ENCODE measurements around the gene LAPTM4A. TPM values are rescaled to one million over a fixed set of nuclear protein-coding genes. Genes with fewer than 3 reads are reported as not detected.

Gene LAPTM4A
- total RNA-seq, 1 experiment from 2014 or later = 123 TPM

- no TSS peak for BruUV-seq (replicated peaks)
- DNase-seq (ENCODE audit: low read depth, low spot score) (no peak), ATAC-seq (no peak)
- H3K9me3 ChIP-seq (ENCODE audit: control insufficient read depth, insufficient read depth, low read depth, low read length) = no peaks in the 10 kb centered on the region
- H3K4me1 ChIP-seq (ENCODE audit: control insufficient read depth, insufficient read depth, low read length) = no peaks in the 10 kb centered on the region
- CTCF ChIA-PET = no interaction called here
- H3K4me3 ChIP-seq (ENCODE audit: low read depth in 2 of 2, low read length in 2 of 2) = no peak overlapping the region
- TF ChIP-seq SIN3A (IDR thresholded peaks at IDR 0.05; ENCODE audit: borderline replicate concordance, insufficient read depth, low read depth, low read length) (no peak), TCF7L2 (IDR thresholded peaks at IDR 0.05; ENCODE audit: low read depth, low read length) (no peak), POLR2AphosphoS5 (IDR thresholded peaks at IDR 0.05; ENCODE audit: low read depth, low read length) (no peak), CTCF (IDR thresholded peaks at IDR 0.05) (no peak)
- TF ChIP-seq, protein P1, sequence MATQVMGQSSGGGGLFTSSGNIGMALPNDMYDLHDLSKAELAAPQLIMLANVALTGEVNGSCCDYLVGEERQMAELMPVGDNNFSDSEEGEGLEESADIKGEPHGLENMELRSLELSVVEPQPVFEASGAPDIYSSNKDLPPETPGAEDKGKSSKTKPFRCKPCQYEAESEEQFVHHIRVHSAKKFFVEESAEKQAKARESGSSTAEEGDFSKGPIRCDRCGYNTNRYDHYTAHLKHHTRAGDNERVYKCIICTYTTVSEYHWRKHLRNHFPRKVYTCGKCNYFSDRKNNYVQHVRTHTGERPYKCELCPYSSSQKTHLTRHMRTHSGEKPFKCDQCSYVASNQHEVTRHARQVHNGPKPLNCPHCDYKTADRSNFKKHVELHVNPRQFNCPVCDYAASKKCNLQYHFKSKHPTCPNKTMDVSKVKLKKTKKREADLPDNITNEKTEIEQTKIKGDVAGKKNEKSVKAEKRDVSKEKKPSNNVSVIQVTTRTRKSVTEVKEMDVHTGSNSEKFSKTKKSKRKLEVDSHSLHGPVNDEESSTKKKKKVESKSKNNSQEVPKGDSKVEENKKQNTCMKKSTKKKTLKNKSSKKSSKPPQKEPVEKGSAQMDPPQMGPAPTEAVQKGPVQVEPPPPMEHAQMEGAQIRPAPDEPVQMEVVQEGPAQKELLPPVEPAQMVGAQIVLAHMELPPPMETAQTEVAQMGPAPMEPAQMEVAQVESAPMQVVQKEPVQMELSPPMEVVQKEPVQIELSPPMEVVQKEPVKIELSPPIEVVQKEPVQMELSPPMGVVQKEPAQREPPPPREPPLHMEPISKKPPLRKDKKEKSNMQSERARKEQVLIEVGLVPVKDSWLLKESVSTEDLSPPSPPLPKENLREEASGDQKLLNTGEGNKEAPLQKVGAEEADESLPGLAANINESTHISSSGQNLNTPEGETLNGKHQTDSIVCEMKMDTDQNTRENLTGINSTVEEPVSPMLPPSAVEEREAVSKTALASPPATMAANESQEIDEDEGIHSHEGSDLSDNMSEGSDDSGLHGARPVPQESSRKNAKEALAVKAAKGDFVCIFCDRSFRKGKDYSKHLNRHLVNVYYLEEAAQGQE (IDR thresholded peaks at IDR 0.05; ENCODE audit: insufficient read depth in 1 of 2, low read depth in 2 of 2, low read length in 1 of 2) = no peak
- POLR2A ChIA-PET = no interaction called here
- no peak overlapping the region for H3K27ac ChIP-seq (ENCODE audit: low read length)
- H3K36me3 ChIP-seq (ENCODE audit: control insufficient read depth, insufficient read depth, low read length) = no peaks in the 10 kb centered on the region
- in situ Hi-C loops (cut with HindIII; ENCODE audit: low pct_unique_long_range_greater_than_20kb, low sequenced_read_pairs) (no loop called here), intact Hi-C loops (cut with micrococcal nuclease; ENCODE audit: unreplicated experiment) (no loop called here)
- H3K27me3 ChIP-seq (ENCODE audit: control insufficient read depth, insufficient read depth, low read length) = no peaks in the 10 kb centered on the region
Measured at GRCh38 chr2:20064421-20064820, 13.0 kb upstream of the LAPTM4A start.

- ChIA-PET CTCF (interaction anchor here (1.0 kb wide), 1 partner anchor 47 kb away, joined by 3 read pairs; no protein-coding TSS in a partner anchor), POLR2A (no interaction called here)
- intact Hi-C loops (cut with micrococcal nuclease; ENCODE audit: unreplicated experiment) (no loop called here), in situ Hi-C loops (cut with HindIII; ENCODE audit: low pct_unique_long_range_greater_than_20kb, low sequenced_read_pairs) (no loop called here)
- no TSS peak for BruUV-seq (replicated peaks)
- no peaks in the 10 kb centered on the region for H3K4me1 ChIP-seq (ENCODE audit: control insufficient read depth, insufficient read depth, low read length)
- ATAC-seq (no peak), DNase-seq (ENCODE audit: low read depth, low spot score) (no peak)
- no peaks in the 10 kb centered on the region for H3K27me3 ChIP-seq (ENCODE audit: control insufficient read depth, insufficient read depth, low read length)
- H3K9me3 ChIP-seq (ENCODE audit: control insufficient read depth, insufficient read depth, low read depth, low read length) = no peaks in the 10 kb centered on the region
- no peak for TF ChIP-seq SIN3A (IDR thresholded peaks at IDR 0.05; ENCODE audit: borderline replicate concordance, insufficient read depth, low read depth, low read length)
- TF ChIP-seq, protein P1 (IDR thresholded peaks at IDR 0.05; ENCODE audit: insufficient read depth in 1 of 2, low read depth in 2 of 2, low read length in 1 of 2) = no peak
- H3K4me3 ChIP-seq (ENCODE audit: low read depth in 2 of 2, low read length in 2 of 2) = no peak overlapping the region
- no peaks in the 10 kb centered on the region for H3K36me3 ChIP-seq (ENCODE audit: control insufficient read depth, insufficient read depth, low read length)
- no peak overlapping the region for H3K27ac ChIP-seq (ENCODE audit: low read length)
Measured at GRCh38 chr2:20062615-20063545, 11.5 kb upstream of the LAPTM4A start.
